HepG2 (cell line): ENCODE measurements around the gene SLCO2B1. TPM values are rescaled to one million over a fixed set of nuclear protein-coding genes. Genes with fewer than 3 reads are reported as not detected.
A peak's percentile ranks its signal among the peaks of the same experiment; 100 is the strongest.

Source experiments
- BRCA1 ChIP-seq: sonication (generic); formaldehyde crosslinking; IDR thresholded peaks from 2 replicates; pipeline ENCODE4 v1.4.0; 2020; ENCODE audit warnings: missing genetic modification reagents
- CBFB ChIP-seq: sonication (generic); formaldehyde crosslinking; IDR thresholded peaks from 2 replicates; pipeline ENCODE4 v1.4.0; 2020; ENCODE audit warnings: missing genetic modification reagents
- DNMT3B ChIP-seq: conservative IDR thresholded peaks from 2 replicates; pipeline ENCODE4 v1.6.1; 2016; ENCODE audit warnings: missing biosample characterization, control low read depth
- GATAD1 ChIP-seq: IDR thresholded peaks from 2 replicates; pipeline ENCODE4 v1.6.1; 2016; ENCODE audit warnings: missing genetic modification reagents, missing compliant biosample characterization
- GATAD2A ChIP-seq: IDR thresholded peaks from 2 replicates; pipeline ENCODE4 v1.6.1; 2016
- HNF4A ChIP-seq: sonication (generic); formaldehyde crosslinking; IDR thresholded peaks from 2 replicates; pipeline ENCODE4 v1.4.0; 2020; ENCODE audit warnings: missing genetic modification reagents
- MAFG ChIP-seq: sonication (generic); formaldehyde crosslinking; IDR thresholded peaks from 2 replicates; pipeline ENCODE4 v1.5.1; 2020; ENCODE audit warnings: mild to moderate bottlenecking, missing genetic modification reagents
- POGZ ChIP-seq: sonication (generic); formaldehyde crosslinking; IDR thresholded peaks from 2 replicates; pipeline ENCODE4 v1.4.0; 2020; ENCODE audit warnings: mild to moderate bottlenecking, missing genetic modification reagents
- PRDM10 ChIP-seq: sonication (generic); formaldehyde crosslinking; IDR thresholded peaks from 2 replicates; pipeline ENCODE4 v1.4.0; 2020; ENCODE audit warnings: low read depth, missing genetic modification reagents
- RFX5 ChIP-seq: IDR thresholded peaks from 2 replicates; pipeline ENCODE4 v1.6.1; 2011; ENCODE audit warnings: low read depth, low read length, improper control_type of control experiment
- ZKSCAN1 ChIP-seq: fragments of 150-350 bp; IDR thresholded peaks from 2 replicates; pipeline ENCODE4 v1.6.1; 2014; ENCODE audit warnings: low read length
- ZMYM4 ChIP-seq: sonication (generic); formaldehyde crosslinking; IDR thresholded peaks from 2 replicates; pipeline ENCODE4 v1.8.1; 2023; ENCODE audit warnings: mild to moderate bottlenecking, missing genetic modification reagents
- ZNF484 ChIP-seq: sonication (generic); formaldehyde crosslinking; IDR thresholded peaks from 2 replicates; pipeline ENCODE4 v1.5.1; 2020; ENCODE audit warnings: mild to moderate bottlenecking, low read depth, missing genetic modification reagents, borderline replicate concordance
- ZNF646 ChIP-seq: sonication (generic); formaldehyde crosslinking; IDR thresholded peaks from 2 replicates; pipeline ENCODE4 v1.9.0; 2021; ENCODE audit warnings: mild to moderate bottlenecking, missing genetic modification reagents
- polyA plus RNA-seq, 8 experiments: library from polyadenylated mRNA; depleted of rRNA in 3 of 8; stranded (reverse) in 7 of 8; unstranded in 1 of 8; fragments of >200 nt; fragmentation: Illumina TruSeq in 4 of 8; extraction: Trizol in 4 of 8; gene quantifications; 2 replicates each; pipeline versions ENCODE4 v1.2.1 to v1.2.3, GENCODE V29; 2011 to 2016; ENCODE audit warnings: low read depth in 4 of 8, missing spikeins in 1 of 8, mixed read lengths in 1 of 8; ENCODE audit not compliant: insufficient read depth in 1 of 8
- total RNA-seq, 5 experiments: library from RNA; depleted of rRNA; stranded (reverse); fragments of >200 nt; fragmentation: Illumina TruSeq; extraction: Trizol; gene quantifications; 2 replicates each; pipeline ENCODE4 v1.2.3, GENCODE V29; 2016; ENCODE audit warnings: low read depth in 1 of 5
- TF ChIP-seq, protein P1 (sequence below): sonication (generic); formaldehyde crosslinking; IDR thresholded peaks from 2 replicates; pipeline ENCODE4 v1.5.0; 2020; ENCODE audit warnings: missing genetic modification reagents
- TF ChIP-seq, protein P2 (sequence below): sonication (generic); formaldehyde crosslinking; IDR thresholded peaks from 2 replicates; pipeline ENCODE4 v1.4.0; 2020; ENCODE audit warnings: missing genetic modification reagents, borderline replicate concordance

SLCO2B1 gene
- total and polyA plus RNA-seq, 2 of the 13 experiments (the other 11 are each of a cell fraction or from before 2014, with no cell fraction given) = 15.3 to 19.8 TPM

- no peak for TF ChIP-seq ZNF646 (CRISPR knock-in tag)
- peak; percentile 90 for TF ChIP-seq CBFB
- TF ChIP-seq HNF4A (CRISPR knock-in tag) = no peak
- TF ChIP-seq, protein P1, sequence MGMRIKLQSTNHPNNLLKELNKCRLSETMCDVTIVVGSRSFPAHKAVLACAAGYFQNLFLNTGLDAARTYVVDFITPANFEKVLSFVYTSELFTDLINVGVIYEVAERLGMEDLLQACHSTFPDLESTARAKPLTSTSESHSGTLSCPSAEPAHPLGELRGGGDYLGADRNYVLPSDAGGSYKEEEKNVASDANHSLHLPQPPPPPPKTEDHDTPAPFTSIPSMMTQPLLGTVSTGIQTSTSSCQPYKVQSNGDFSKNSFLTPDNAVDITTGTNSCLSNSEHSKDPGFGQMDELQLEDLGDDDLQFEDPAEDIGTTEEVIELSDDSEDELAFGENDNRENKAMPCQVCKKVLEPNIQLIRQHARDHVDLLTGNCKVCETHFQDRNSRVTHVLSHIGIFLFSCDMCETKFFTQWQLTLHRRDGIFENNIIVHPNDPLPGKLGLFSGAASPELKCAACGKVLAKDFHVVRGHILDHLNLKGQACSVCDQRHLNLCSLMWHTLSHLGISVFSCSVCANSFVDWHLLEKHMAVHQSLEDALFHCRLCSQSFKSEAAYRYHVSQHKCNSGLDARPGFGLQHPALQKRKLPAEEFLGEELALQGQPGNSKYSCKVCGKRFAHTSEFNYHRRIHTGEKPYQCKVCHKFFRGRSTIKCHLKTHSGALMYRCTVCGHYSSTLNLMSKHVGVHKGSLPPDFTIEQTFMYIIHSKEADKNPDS (CRISPR knock-in tag) = no peak
- TF ChIP-seq DNMT3B (CRISPR knock-in tag) = peak; percentile 98
- TF ChIP-seq PRDM10 (CRISPR knock-in tag) = peak; percentile 61; the same call in 1 of the 2 replicates
- TF ChIP-seq POGZ (CRISPR knock-in tag) = no peak
- no peak for TF ChIP-seq RFX5
- no peak for TF ChIP-seq ZKSCAN1
- TF ChIP-seq ZMYM4 = peak; percentile 54; the same call in 1 of the 2 replicates
- TF ChIP-seq, protein P2, sequence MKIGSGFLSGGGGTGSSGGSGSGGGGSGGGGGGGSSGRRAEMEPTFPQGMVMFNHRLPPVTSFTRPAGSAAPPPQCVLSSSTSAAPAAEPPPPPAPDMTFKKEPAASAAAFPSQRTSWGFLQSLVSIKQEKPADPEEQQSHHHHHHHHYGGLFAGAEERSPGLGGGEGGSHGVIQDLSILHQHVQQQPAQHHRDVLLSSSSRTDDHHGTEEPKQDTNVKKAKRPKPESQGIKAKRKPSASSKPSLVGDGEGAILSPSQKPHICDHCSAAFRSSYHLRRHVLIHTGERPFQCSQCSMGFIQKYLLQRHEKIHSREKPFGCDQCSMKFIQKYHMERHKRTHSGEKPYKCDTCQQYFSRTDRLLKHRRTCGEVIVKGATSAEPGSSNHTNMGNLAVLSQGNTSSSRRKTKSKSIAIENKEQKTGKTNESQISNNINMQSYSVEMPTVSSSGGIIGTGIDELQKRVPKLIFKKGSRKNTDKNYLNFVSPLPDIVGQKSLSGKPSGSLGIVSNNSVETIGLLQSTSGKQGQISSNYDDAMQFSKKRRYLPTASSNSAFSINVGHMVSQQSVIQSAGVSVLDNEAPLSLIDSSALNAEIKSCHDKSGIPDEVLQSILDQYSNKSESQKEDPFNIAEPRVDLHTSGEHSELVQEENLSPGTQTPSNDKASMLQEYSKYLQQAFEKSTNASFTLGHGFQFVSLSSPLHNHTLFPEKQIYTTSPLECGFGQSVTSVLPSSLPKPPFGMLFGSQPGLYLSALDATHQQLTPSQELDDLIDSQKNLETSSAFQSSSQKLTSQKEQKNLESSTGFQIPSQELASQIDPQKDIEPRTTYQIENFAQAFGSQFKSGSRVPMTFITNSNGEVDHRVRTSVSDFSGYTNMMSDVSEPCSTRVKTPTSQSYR = peak; percentile 78
- peak; percentile 96 for TF ChIP-seq BRCA1 (CRISPR knock-in tag)
- peak; percentile 65 for TF ChIP-seq GATAD2A (CRISPR knock-in tag)
- no peak for TF ChIP-seq MAFG (CRISPR knock-in tag)
- TF ChIP-seq ZNF484 (CRISPR knock-in tag) = no peak; the same call in 1 of the 2 replicates
- TF ChIP-seq GATAD1 (CRISPR knock-in tag) = peak; percentile 77
Observed at GRCh38 chr11:75214411-75214821, 63.5 kb downstream of the SLCO2B1 start (continued).
